Neural progenitor cell (in vitro differentiated cells): ENCODE results near the gene CFAP97D1. TPM values are rescaled to one million over a fixed set of nuclear protein-coding genes. Genes with fewer than 3 reads are reported as not detected.
A peak's percentile ranks its signal among the peaks of the same experiment; 100 is the strongest.

Source experiments
- DNase-seq: peaks from one replicate; pipeline ENCODE4 v3.0.0-alpha.2; 2016; ENCODE audit warnings: low spot score
- H2AFZ ChIP-seq: fragments of 200-600 bp; sonication (generic); replicated peaks from 2 replicates; pipeline ENCODE4 v1.6.1; 2016; ENCODE audit warnings: antibody characterized with exemption
- H3F3A ChIP-seq: fragments of 200-600 bp; sonication (generic); 2 replicates; pipeline ENCODE4 v1.6.1; 2016; ENCODE audit warnings: antibody characterized with exemption, low read depth
- H3K27ac ChIP-seq: fragments of 200-600 bp; sonication (generic); 2 replicates; pipeline ENCODE4 v1.5.1; 2016; ENCODE audit warnings: mild to moderate bottlenecking
- H3K27me3 ChIP-seq: fragments of 200-600 bp; sonication (generic); 2 replicates; pipeline ENCODE4 v1.6.1; 2016; ENCODE audit warnings: mild to moderate bottlenecking, moderate library complexity
- H3K36me3 ChIP-seq: fragments of 200-600 bp; sonication (generic); 2 replicates; pipeline ENCODE4 v1.5.1; 2016
- H3K4me1 ChIP-seq: fragments of 200-600 bp; sonication (generic); 2 replicates; pipeline ENCODE4 v1.6.1; 2016; ENCODE audit warnings: mixed run types
- H3K4me2 ChIP-seq: fragments of 200-600 bp; sonication (generic); 2 replicates; pipeline ENCODE4 v1.6.1; 2016
- H3K4me3 ChIP-seq: fragments of 200-600 bp; sonication (generic); 2 replicates; pipeline ENCODE4 v1.5.1; 2016
- H3K79me2 ChIP-seq: fragments of 200-600 bp; sonication (generic); 2 replicates; pipeline ENCODE4 v1.6.1; 2016; ENCODE audit warnings: low read depth
- H3K9ac ChIP-seq: fragments of 200-600 bp; sonication (generic); 2 replicates; pipeline ENCODE4 v1.6.1; 2016
- H3K9me3 ChIP-seq: fragments of 200-600 bp; sonication (generic); 2 replicates; pipeline ENCODE4 v1.5.1; 2016; ENCODE audit warnings: low read depth
- H4K20me1 ChIP-seq: fragments of 200-600 bp; sonication (generic); 2 replicates; pipeline ENCODE4 v1.6.1; 2016; ENCODE audit warnings: low read depth
- H3K27ac Mint-ChIP-seq: 3 replicates; pipeline ENCODE4 v1.8.0; 2021; ENCODE audit warnings: mixed read lengths
- H3K27me3 Mint-ChIP-seq: 2 replicates; pipeline ENCODE4 v1.8.0; 2022; ENCODE audit warnings: low read depth, mild to moderate bottlenecking, inconsistent platforms, moderate library complexity, mixed read lengths; ENCODE audit not compliant: insufficient read depth
- H3K36me3 Mint-ChIP-seq: 3 replicates; pipeline ENCODE4 v1.8.0; 2021; ENCODE audit warnings: mixed read lengths
- H3K4me1 Mint-ChIP-seq: 3 replicates; pipeline ENCODE4 v1.8.0; 2021; ENCODE audit warnings: mixed read lengths
- H3K4me3 Mint-ChIP-seq: 3 replicates; pipeline ENCODE4 v1.8.0; 2021; ENCODE audit warnings: mild to moderate bottlenecking, moderate library complexity, mixed read lengths
- H3K9me3 Mint-ChIP-seq: 3 replicates; pipeline ENCODE4 v1.8.0; 2020; ENCODE audit warnings: mixed read lengths
- EZH2 ChIP-seq: fragments of 200-600 bp; sonication (generic); IDR thresholded peaks from 2 replicates; pipeline ENCODE4 v1.6.1; 2017; ENCODE audit warnings: antibody characterized with exemption, mild to moderate bottlenecking, moderate library complexity
- EZH2phosphoT487 ChIP-seq: fragments of 200-600 bp; sonication (generic); IDR thresholded peaks from 2 replicates; pipeline ENCODE4 v1.6.1; 2017; ENCODE audit warnings: antibody characterized with exemption
- total RNA-seq: library from RNA; depleted of rRNA; stranded (reverse); fragments of >200 nt; gene quantifications from 2 replicates; pipeline ENCODE4 v1.2.3, GENCODE V29; 2015; ENCODE audit warnings: low replicate concordance
- TF ChIP-seq, protein P1 (sequence below): fragments of 200-600 bp; sonication (generic); IDR thresholded peaks from 2 replicates; pipeline ENCODE4 v1.5.1; 2017; ENCODE audit warnings: antibody characterized with exemption, mild to moderate bottlenecking

Gene CFAP97D1
- total RNA-seq, 1 donor from 2014 or later, result not detected

DNA sequence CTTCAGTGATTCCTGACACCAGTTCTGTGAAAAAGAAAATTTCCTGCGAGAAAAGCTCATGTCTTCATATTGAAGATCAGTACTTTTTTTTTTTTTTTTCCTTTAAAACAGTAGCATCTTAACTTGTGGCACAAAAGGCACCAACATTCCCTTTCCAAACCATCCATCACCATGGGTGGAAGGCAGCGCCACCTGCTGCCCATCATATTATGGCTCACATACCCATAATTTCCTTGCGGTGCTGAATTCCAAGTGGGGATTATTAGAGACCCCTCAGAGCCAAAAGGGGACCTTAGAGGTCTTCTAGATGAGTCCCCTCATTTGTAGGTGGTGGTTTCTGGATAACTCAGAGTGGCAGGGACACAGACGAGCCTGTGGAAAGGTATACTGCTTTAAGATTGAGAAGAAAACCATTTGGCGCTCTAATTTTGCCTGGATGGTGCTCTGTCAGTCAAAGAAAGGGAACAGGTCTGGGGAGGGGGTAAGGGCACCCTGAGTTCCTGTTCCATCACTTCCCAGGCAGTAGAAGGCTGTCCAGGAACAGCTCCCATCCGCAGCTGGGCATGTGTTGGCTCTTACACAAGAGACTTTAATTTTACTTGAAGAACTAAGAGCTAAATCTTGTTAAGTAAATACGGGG, 13.7 kb upstream of the CFAP97D1 start:
- DNase-seq, result peak; percentile 83
- Histone ChIP-seq H3K79me2 (no peaks in the 10 kb centered on the region), H3K4me2 (no peak overlapping the region), H2AFZ (no peak overlapping the region), H3F3A (peaks cover 3% of the 10 kb centered on the region), H3K27me3 (no peaks in the 10 kb centered on the region), H4K20me1 (no peaks in the 10 kb centered on the region), H3K9ac (no peak overlapping the region), H3K4me3 (no peak overlapping the region), H3K9me3 (no peaks in the 10 kb centered on the region), H3K4me1 (peaks cover 3% of the 10 kb centered on the region), H3K27ac (no peak overlapping the region), H3K36me3 (no peaks in the 10 kb centered on the region)
- Mint-ChIP-seq H3K27me3 (no peaks in the 10 kb centered on the region), H3K4me1 (peaks cover 3% of the 10 kb centered on the region), H3K36me3 (peaks cover 11% of the 10 kb centered on the region), H3K4me3 (no peak overlapping the region), H3K27ac (no peak overlapping the region), H3K9me3 (no peaks in the 10 kb centered on the region)
- no peak for TF ChIP-seq EZH2
- TF ChIP-seq, protein P1, sequence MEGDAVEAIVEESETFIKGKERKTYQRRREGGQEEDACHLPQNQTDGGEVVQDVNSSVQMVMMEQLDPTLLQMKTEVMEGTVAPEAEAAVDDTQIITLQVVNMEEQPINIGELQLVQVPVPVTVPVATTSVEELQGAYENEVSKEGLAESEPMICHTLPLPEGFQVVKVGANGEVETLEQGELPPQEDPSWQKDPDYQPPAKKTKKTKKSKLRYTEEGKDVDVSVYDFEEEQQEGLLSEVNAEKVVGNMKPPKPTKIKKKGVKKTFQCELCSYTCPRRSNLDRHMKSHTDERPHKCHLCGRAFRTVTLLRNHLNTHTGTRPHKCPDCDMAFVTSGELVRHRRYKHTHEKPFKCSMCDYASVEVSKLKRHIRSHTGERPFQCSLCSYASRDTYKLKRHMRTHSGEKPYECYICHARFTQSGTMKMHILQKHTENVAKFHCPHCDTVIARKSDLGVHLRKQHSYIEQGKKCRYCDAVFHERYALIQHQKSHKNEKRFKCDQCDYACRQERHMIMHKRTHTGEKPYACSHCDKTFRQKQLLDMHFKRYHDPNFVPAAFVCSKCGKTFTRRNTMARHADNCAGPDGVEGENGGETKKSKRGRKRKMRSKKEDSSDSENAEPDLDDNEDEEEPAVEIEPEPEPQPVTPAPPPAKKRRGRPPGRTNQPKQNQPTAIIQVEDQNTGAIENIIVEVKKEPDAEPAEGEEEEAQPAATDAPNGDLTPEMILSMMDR, result peak; percentile 88

DNA sequence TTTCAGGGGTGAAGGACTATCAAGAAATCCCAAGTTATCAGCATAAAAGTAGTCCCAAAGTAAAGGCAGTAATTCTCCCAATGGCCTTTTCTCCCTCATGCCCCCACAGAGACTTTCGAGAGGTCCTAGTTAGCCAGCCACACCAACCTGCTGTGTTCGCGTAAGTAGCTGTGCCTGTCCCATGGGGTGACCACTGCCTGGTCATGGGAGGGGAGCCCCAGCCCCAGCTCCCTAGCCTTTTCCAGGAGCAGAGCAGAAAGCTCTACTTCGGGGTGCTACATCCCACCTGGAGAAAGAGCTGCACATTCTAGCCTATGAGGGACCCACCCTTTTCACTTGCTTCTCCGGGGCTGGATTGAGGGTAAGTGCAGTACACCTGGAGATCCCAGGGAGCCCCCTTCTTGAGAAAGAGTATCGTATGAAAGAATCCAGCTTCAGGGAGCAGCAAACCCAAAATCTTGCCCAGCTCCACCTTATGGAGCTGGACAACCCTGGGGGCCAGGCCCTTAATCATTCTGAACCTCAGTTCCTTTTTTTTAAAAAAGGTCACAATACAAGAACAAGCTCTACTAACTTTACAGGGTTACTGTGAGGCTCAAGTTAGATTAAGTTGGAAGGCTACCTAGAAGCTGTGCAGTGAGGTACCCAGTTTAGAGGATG, 13.1 kb upstream of the CFAP97D1 start:
- H3K4me1 ChIP-seq, result peaks cover 3% of the 10 kb centered on the region
- H3K27ac ChIP-seq, result no peak overlapping the region
- peaks cover 3% of the 10 kb centered on the region for H3F3A ChIP-seq
- H3K36me3 ChIP-seq, result no peaks in the 10 kb centered on the region
- no peaks in the 10 kb centered on the region for H3K27me3 Mint-ChIP-seq
- no peaks in the 10 kb centered on the region for H3K9me3 ChIP-seq
- no peak for DNase-seq
- no peaks in the 10 kb centered on the region for H3K9me3 Mint-ChIP-seq
- H3K4me1 Mint-ChIP-seq, result no peaks in the 10 kb centered on the region
- TF ChIP-seq, protein P1, result no peak
- TF ChIP-seq EZH2 (no peak), EZH2phosphoT487 (no peak)
- no peak overlapping the region for H2AFZ ChIP-seq
- H4K20me1 ChIP-seq, result no peaks in the 10 kb centered on the region
- no peak overlapping the region for H3K4me2 ChIP-seq
- no peak overlapping the region for H3K4me3 Mint-ChIP-seq
- no peaks in the 10 kb centered on the region for H3K79me2 ChIP-seq
- no peak overlapping the region for H3K27ac Mint-ChIP-seq
- peaks cover 11% of the 10 kb centered on the region for H3K36me3 Mint-ChIP-seq
- H3K27me3 ChIP-seq, result no peaks in the 10 kb centered on the region
- no peak overlapping the region for H3K4me3 ChIP-seq
- no peak overlapping the region for H3K9ac ChIP-seq

DNA sequence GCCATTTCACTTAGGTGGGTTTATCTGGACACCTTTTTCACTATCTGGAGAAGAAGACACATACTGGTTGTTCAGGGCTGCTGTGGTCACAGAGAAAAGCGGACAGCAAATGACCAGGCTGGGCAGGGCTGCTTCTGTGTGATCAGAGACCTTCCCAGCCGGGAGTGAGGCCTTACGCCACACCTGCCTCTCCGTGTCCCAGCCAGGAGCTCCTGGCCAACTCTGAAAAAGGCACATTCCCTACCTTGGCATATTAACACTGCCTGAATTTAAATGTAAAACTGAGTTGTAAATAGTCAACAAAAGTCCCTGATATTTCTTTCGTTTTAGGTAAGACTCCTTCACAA, 12.5 kb upstream of the CFAP97D1 start:
- H4K20me1 ChIP-seq, result no peaks in the 10 kb centered on the region
- H2AFZ ChIP-seq, result no peak overlapping the region
- H3K36me3 Mint-ChIP-seq, result peaks cover 15% of the 10 kb centered on the region
- no peaks in the 10 kb centered on the region for H3K27me3 ChIP-seq
- H3K27ac Mint-ChIP-seq, result no peak overlapping the region
- no peaks in the 10 kb centered on the region for H3K4me1 Mint-ChIP-seq
- H3K9ac ChIP-seq, result no peak overlapping the region
- no peaks in the 10 kb centered on the region for H3K9me3 ChIP-seq
- no peaks in the 10 kb centered on the region for H3K79me2 ChIP-seq
- no peak overlapping the region for H3K4me3 Mint-ChIP-seq
- peaks cover 3% of the 10 kb centered on the region for H3K4me1 ChIP-seq
- H3K9me3 Mint-ChIP-seq, result no peaks in the 10 kb centered on the region
- no peak overlapping the region for H3K4me2 ChIP-seq
- TF ChIP-seq EZH2phosphoT487, result no peak
- TF ChIP-seq, protein P1, result no peak
- no peak for TF ChIP-seq EZH2
- H3K4me3 ChIP-seq, result no peak overlapping the region
- H3K27me3 Mint-ChIP-seq, result peaks cover 2% of the 10 kb centered on the region
- no peaks in the 10 kb centered on the region for H3K36me3 ChIP-seq
- peaks cover 3% of the 10 kb centered on the region for H3F3A ChIP-seq
- no peak overlapping the region for H3K27ac ChIP-seq
- DNase-seq, result no peak
